GM15510 (cell line): Measurements from ENCODE around the gene KANSL1.

Experiments
- POLR2A ChIP-seq: IDR thresholded peaks from 3 replicates; pipeline ENCODE4 v1.6.1; 2011; ENCODE audit warnings: borderline replicate concordance; ENCODE audit not compliant: insufficient read length; ENCODE audit errors: extremely low read depth

Gene KANSL1

GRCh38 chr17:46020023-46020761 lies 173.0 kb downstream of the KANSL1 start:
- TF ChIP-seq POLR2A, result no peak

DNA sequence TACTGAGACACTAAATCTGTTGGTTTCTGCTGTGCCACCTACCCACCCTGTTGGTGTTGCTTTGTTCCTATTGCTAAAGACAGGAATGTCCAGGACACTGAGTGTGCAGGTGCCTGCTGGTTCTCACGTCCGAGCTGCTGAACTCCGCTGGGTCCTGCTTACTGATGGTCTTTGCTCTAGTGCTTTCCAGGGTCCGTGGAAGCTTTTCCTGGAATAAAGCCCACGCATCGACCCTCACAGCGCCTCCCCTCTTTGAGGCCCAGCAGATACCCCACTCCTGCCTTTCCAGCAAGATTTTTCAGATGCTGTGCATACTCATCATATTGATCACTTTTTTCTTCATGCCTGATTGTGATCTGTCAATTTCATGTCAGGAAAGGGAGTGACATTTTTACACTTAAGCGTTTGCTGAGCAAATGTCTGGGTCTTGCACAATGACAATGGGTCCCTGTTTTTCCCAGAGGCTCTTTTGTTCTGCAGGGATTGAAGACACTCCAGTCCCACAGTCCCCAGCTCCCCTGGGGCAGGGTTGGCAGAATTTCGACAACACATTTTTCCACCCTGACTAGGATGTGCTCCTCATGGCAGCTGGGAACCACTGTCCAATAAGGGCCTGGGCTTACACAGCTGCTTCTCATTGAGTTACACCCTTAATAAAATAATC lies 179.6 kb downstream of the KANSL1 start:
- TF ChIP-seq POLR2A, result no peak

DNA sequence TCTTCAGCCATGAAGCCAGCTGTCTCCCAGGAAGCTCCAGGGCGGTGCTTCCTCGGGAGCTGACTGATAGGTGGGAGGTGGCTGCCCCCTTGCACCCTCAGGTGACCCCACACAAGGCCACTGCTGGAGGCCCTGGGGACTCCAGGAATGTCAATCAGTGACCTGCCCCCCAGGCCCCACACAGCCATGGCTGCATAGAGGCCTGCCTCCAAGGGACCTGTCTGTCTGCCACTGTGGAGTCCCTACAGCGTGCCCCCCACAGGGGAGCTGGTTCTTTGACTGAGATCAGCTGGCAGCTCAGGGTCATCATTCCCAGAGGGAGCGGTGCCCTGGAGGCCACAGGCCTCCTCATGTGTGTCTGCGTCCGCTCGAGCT lies 180.1 kb downstream of the KANSL1 start:
- no peak for TF ChIP-seq POLR2A

DNA sequence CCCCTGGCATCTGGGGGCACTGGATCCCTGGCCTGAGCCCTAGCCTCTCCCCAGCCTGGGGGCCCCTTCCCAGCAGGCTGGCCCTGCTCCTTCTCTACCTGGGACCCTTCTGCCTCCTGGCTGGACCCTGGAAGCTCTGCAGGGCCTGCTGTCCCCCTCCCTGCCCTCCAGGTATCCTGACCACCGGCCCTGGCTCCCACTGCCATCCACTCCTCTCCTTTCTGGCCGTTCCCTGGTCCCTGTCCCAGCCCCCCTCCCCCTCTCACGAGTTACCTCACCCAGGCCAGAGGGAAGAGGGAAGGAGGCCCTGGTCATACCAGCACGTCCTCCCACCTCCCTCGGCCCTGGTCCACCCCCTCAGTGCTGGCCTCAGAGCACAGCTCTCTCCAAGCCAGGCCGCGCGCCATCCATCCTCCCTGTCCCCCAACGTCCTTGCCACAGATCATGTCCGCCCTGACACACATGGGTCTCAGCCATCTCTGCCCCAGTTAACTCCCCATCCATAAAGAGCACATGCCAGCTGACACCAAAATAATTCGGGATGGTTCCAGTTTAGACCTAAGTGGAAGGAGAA lies 180.6 kb downstream of the KANSL1 start:
- no peak for TF ChIP-seq POLR2A

DNA sequence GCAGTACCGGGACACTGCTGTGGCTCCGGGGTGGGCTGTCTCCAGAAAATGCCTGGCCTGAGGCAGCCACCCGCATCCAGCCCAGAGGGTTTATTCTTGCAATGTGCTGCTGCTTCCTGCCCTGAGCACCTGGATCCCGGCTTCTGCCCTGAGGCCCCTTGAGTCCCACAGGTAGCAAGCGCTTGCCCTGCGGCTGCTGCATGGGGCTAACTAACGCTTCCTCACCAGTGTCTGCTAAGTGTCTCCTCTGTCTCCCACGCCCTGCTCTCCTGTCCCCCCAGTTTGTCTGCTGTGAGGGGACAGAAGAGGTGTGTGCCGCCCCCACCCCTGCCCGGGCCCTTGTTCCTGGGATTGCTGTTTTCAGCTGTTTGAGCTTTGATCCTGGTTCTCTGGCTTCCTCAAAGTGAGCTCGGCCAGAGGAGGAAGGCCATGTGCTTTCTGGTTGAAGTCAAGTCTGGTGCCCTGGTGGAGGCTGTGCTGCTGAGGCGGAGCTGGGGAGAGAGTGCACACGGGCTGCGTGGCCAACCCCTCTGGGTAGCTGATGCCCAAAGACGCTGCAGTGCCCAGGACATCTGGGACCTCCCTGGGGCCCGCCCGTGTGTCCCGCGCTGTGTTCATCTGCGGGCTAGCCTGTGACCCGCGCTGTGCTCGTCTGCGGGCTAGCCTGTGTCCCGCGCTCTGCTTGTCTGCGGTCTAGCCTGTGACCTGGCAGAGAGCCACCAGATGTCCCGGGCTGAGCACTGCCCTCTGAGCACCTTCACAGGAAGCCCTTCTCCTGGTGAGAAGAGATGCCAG lies 181.3 kb downstream of the KANSL1 start:
- no peak for TF ChIP-seq POLR2A

GRCh38 chr17:46010597-46011186 lies 182.5 kb downstream of the KANSL1 start:
- TF ChIP-seq POLR2A, result no peak

DNA sequence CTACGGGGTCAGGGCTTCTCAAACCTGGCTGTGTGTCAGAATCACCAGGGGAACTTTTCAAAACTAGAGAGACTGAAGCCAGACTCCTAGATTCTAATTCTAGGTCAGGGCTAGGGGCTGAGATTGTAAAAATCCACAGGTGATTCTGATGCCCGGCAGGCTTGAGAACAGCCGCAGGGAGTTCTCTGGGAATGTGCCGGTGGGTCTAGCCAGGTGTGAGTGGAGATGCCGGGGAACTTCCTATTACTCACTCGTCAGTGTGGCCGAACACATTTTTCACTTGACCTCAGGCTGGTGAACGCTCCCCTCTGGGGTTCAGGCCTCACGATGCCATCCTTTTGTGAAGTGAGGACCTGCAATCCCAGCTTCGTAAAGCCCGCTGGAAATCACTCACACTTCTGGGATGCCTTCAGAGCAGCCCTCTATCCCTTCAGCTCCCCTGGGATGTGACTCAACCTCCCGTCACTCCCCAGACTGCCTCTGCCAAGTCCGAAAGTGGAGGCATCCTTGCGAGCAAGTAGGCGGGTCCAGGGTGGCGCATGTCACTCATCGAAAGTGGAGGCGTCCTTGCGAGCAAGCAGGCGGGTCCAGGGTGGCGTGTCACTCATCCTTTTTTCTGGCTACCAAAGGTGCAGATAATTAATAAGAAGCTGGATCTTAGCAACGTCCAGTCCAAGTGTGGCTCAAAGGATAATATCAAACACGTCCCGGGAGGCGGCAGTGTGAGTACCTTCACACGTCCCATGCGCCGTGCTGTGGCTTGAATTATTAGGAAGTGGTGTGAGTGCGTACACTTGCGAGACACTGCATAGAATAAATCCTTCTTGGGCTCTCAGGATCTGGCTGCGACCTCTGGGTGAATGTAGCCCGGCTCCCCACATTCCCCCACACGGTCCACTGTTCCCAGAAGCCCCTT lies 183.3 kb downstream of the KANSL1 start:
- TF ChIP-seq POLR2A, result no peak

DNA sequence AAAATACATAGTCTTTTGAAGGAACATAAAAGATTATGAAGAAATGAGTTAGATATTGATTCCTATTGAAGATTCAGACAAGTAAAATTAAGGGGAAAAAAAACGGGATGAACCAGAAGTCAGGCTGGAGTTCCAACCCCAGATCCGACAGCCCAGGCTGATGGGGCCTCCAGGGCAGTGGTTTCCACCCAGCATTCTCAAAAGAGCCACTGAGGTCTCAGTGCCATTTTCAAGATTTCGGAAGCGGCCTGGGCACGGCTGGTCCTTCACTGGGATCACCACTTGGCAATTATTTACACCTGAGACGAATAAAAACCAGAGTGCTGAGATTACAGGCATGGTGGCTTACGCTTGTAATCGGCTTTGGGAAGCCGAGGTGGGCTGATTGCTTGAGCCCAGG lies 184.6 kb downstream of the KANSL1 start:
- TF ChIP-seq POLR2A, result no peak

DNA sequence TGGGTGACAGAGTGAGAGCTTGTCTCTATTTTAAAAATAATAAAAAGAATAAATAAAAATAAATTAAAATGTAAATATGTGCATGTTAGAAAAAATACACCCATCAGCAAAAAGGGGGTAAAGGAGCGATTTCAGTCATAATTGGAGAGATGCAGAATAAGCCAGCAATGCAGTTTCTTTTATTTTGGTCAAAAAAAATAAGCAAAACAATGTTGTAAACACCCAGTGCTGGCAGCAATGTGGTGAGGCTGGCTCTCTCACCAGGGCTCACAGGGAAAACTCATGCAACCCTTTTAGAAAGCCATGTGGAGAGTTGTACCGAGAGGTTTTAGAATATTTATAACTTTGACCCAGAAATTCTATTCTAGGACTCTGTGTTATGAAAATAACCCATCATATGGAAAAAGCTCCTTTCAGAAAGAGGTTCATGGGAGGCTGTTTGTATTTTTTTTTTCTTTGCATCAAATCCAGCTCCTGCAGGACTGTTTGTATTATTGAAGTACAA lies 185.7 kb downstream of the KANSL1 start:
- TF ChIP-seq POLR2A, result no peak

DNA sequence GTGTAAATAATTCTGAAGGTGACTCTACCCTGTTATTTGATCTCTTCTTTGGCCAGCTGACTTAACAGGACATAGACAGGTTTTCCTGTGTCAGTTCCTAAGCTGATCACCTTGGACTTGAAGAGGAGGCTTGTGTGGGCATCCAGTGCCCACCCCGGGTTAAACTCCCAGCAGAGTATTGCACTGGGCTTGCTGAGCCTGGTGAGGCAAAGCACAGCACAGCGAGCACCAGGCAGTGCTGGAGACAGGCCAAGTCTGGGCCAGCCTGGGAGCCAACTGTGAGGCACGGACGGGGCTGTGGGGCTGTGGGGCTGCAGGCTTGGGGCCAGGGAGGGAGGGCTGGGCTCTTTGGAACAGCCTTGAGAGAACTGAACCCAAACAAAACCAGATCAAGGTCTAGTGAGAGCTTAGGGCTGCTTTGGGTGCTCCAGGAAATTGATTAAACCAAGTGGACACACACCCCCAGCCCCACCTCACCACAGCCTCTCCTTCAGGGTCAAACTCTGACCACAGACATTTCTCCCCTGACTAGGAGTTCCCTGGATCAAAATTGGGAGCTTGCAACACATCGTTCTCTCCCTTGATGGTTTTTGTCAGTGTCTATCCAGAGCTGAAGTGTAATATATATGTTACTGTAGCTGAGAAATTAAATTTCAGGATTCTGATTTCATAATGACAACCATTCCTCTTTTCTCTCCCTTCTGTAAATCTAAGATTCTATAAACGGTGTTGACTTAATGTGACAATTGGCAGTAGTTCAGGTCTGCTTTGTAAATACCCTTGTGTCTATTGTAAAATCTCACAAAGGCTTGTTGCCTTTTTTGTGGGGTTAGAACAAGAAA lies 189.1 kb downstream of the KANSL1 start:
- no peak for TF ChIP-seq POLR2A

DNA sequence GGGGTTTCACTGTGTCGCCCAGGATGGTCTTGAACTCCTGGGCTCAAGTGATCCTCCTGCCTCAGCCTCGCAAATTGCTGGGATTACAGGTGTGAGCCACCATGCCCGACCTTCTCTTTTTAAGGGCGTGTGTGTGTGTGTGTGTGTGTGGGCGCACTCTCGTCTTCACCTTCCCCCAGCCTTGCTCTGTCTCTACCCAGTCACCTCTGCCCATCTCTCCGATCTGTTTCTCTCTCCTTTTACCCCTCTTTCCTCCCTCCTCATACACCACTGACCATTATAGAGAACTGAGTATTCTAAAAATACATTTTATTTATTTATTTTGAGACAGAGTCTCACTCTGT lies 190.3 kb downstream of the KANSL1 start:
- TF ChIP-seq POLR2A, result no peak

DNA sequence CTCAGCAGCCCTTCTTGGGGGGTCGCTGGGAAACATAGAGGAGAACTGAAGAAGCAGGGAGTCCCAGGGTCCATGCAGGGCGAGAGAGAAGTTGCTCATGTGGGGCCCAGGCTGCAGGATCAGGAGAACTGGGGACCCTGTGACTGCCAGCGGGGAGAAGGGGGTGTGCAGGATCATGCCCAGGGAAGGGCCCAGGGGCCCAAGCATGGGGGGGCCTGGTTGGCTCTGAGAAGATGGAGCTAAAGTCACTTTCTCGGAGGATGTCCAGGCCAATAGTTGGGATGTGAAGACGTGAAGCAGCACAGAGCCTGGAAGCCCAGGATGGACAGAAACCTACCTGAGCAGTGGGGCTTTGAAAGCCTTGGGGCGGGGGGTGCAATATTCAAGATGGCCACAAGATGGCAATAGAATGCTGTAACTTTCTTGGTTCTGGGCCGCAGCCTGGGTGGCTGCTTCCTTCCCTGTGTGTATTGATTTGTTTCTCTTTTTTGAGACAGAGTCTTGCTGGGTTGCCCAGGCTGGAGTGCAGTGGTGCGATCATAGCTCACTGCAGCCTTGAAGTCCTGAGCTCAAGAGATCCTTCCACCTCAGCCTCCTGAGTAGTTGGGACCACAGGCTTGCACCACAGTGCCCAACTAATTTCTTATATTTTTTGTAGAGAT lies 190.8 kb downstream of the KANSL1 start:
- TF ChIP-seq POLR2A, result no peak
